Vagina (tissue), 2 donors: ENCODE results near the gene PIAS4.

Experiments
- CTCF ChIP-seq, 3 experiments: fragments of 450-650 bp in 2 of 3; fragments of 200-600 bp in 1 of 3; sonication (generic) in 1 of 3; IDR thresholded peaks; one replicate each; pipeline ENCODE4 v1.5.1; 2017 to 2019; ENCODE audit warnings: antibody characterized with exemption in 3 of 3, mild to moderate bottlenecking in 2 of 3, moderate library complexity in 2 of 3
- POLR2A ChIP-seq, 2 donors: fragments of 450-650 bp; IDR thresholded peaks; one replicate each; pipeline ENCODE4 v1.6.1; 2017; ENCODE audit warnings: antibody characterized with exemption in 2 of 2, mild to moderate bottlenecking in 2 of 2, moderate library complexity in 2 of 2

DNA sequence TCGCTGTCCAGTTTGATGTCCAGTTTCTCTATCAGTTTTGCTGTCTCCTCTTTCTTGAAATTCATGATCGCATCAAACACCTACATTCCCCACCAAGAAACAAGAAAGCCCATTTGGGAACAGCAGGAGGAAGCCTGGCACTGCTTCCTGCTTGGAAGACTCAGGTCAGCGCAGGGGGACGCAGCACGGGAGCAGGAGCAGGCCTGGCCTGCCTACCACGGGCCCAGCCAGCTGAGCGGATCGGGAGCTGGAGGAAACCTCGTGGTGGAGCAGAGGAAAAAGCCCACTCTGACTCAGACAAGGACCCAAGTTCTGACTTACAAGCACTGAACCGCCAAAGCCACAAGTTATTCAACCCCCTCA lies 26.2 kb upstream of the PIAS4 start:
- TF ChIP-seq CTCF (IDR thresholded peaks at IDR 0.05): no peak
- TF ChIP-seq POLR2A (IDR thresholded peaks at IDR 0.05): no peak
